Prostate gland (tissue), 2 donors: ENCODE data around the gene ABCC4. TPM values are rescaled to one million over a fixed set of nuclear protein-coding genes. Genes with fewer than 3 reads are reported as not detected.
A peak's percentile ranks its signal among the peaks of the same experiment; 100 is the strongest.

Source experiments
- DNase-seq: peaks from one replicate; pipeline ENCODE4 v3.0.0-alpha.2; 2019; ENCODE audit warnings: low spot score
- H3K27ac ChIP-seq, 2 donors: fragments of 200-600 bp; sonication (generic); 2 replicates each; pipeline ENCODE4 v1.5.1; 2017 to 2019
- H3K27me3 ChIP-seq: fragments of 200-600 bp; sonication (generic); replicated peaks from 2 replicates; pipeline ENCODE4 v1.5.1; 2019; ENCODE audit not compliant: insufficient read depth
- H3K36me3 ChIP-seq, 2 donors: fragments of 200-600 bp; sonication (generic); 1 replicate in 1 of 2; 2 replicates in 1 of 2; pipeline versions ENCODE4 v1.5.1 to v1.8.1; 2017 to 2019
- H3K4me1 ChIP-seq: fragments of 200-600 bp; sonication (generic); replicated peaks from 2 replicates; pipeline ENCODE4 v1.5.1; 2019
- H3K4me3 ChIP-seq, 2 donors: fragments of 200-600 bp; sonication (generic); 2 replicates each; pipeline ENCODE4 v1.5.1; 2017 to 2019
- H3K9me3 ChIP-seq: fragments of 200-600 bp; sonication (generic); 2 replicates; pipeline ENCODE4 v1.5.1; 2017
- POLR2A ChIP-seq: fragments of 450-650 bp; IDR thresholded peaks from one replicate; pipeline ENCODE4 v1.6.1; 2016; ENCODE audit warnings: antibody characterized with exemption, mild to moderate bottlenecking
- POLR2AphosphoS5 ChIP-seq: sonication (generic); formaldehyde crosslinking; IDR thresholded peaks from one replicate; pipeline ENCODE4 v1.6.1; 2017; ENCODE audit warnings: antibody characterized with exemption
- WGBS: methylation state at CpG from one replicate; pipeline ENCODE4 v1.1.5; 2018; 5-methylcytosine and 5-hydroxymethylcytosine counted together
- intact Hi-C: fragments of 100-400 bp; cut with DNase I; formaldehyde crosslinking; loops from one replicate; pipeline ENCODE4 v1.14.2; 2022
- total RNA-seq, 2 donors: library from RNA; depleted of rRNA; stranded (reverse); fragments of >200 nt; gene quantifications; one replicate each; pipeline ENCODE4 v1.1.0, GENCODE V29; 2016
- TF ChIP-seq, protein P1 (sequence below), 4 experiments: fragments of 200-600 bp in 2 of 4; fragments of 450-650 bp in 2 of 4; sonication (generic) in 2 of 4; IDR thresholded peaks; 1 replicate in 3 of 4; 2 replicates in 1 of 4; pipeline ENCODE4 v1.5.1; 2016 to 2019; ENCODE audit warnings: antibody characterized with exemption in 4 of 4, mild to moderate bottlenecking in 2 of 4, moderate library complexity in 2 of 4

Gene ABCC4
- total RNA-seq, 2 donors from 2014 or later, result 33.3 to 48.4 TPM

DNA sequence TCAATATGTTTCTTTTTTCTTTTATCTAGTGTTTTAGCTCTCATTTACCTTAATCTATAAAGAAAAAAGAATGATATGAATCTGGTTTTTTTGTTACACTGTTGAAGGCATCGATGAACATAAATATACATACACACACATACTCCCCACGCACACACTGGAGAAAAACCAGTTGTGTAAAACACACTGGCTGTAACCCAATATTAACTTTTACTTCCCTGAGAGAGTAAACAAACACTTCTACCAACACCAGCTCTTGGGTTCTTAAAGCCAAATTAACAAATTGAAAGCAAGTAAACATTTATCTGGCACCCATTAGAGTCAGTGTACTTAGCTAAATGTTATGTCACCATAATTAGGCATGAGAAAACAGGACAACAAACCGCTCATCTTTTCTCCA is 145.7 kb downstream of the ABCC4 start:
- 40% methylated on average over 3 of the region's 3 CpGs for WGBS
- H3K9me3 ChIP-seq, result no peaks in the 10 kb centered on the region
- no peaks in the 10 kb centered on the region for H3K36me3 ChIP-seq
- no peak overlapping the region for H3K4me3 ChIP-seq
- intact Hi-C loops, result no loop called here
- H3K27me3 ChIP-seq, result no peaks in the 10 kb centered on the region
- H3K27ac ChIP-seq, result no peak overlapping the region
- no peaks in the 10 kb centered on the region for H3K4me1 ChIP-seq
- TF ChIP-seq, protein P1, sequence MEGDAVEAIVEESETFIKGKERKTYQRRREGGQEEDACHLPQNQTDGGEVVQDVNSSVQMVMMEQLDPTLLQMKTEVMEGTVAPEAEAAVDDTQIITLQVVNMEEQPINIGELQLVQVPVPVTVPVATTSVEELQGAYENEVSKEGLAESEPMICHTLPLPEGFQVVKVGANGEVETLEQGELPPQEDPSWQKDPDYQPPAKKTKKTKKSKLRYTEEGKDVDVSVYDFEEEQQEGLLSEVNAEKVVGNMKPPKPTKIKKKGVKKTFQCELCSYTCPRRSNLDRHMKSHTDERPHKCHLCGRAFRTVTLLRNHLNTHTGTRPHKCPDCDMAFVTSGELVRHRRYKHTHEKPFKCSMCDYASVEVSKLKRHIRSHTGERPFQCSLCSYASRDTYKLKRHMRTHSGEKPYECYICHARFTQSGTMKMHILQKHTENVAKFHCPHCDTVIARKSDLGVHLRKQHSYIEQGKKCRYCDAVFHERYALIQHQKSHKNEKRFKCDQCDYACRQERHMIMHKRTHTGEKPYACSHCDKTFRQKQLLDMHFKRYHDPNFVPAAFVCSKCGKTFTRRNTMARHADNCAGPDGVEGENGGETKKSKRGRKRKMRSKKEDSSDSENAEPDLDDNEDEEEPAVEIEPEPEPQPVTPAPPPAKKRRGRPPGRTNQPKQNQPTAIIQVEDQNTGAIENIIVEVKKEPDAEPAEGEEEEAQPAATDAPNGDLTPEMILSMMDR (IDR thresholded peaks at IDR 0.05), result no peak
- TF ChIP-seq POLR2A (no peak), POLR2AphosphoS5 (no peak)
- no peak for DNase-seq

DNA sequence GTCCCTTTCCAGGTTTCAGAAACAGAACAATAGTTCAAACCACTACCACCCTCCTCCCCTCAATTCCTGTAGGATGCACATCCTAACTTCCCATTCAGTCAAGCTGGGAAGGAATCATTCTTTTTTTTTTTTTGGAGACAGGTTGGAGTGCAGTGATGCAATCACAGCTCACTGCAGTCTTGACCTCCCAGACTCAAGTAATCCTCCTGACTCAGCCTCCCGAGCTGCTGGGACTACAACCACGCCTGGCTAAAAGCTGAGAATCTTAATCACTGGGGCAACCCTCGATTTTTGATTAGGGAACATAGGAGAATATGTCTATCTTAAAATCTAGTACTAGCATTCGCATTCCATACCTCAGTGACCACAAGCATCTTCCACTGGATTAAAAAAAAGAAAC is 146.2 kb downstream of the ABCC4 start:
- Histone ChIP-seq H3K4me3 (no peak overlapping the region), H3K36me3 (no peaks in the 10 kb centered on the region), H3K9me3 (no peaks in the 10 kb centered on the region), H3K27ac (peak overlapping the region in 1 of 2 donors; percentile 20), H3K4me1 (no peaks in the 10 kb centered on the region), H3K27me3 (no peaks in the 10 kb centered on the region)
- WGBS, result 75% methylated on average over 4 of the region's 4 CpGs
- no peak for DNase-seq
- intact Hi-C loops, result no loop called here
- no peak for TF ChIP-seq POLR2AphosphoS5

DNA sequence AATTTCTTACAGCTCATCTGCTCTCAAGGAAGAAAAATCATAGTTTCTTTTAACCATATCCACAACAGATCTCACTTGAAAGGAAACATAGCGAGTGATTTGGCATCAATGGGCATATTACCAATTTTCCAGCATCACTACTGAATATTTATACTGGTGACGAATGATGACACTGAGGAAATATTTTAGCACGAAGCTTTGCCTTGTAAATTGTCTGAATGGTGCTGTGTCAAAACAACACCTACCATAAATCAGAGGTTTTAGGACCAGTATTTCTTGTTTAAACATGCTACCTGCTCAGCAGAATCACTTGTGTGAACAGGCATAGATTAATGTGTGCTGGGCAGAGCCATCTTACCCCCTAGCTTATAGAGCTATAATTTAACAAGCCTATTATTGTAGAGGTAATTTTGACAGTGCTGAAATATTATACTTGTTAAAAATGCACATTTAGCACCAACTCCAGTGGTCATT is 146.8 kb downstream of the ABCC4 start:
- WGBS, result 13% methylated on average over 3 of the region's 3 CpGs
- no peaks in the 10 kb centered on the region for H3K4me1 ChIP-seq
- no peaks in the 10 kb centered on the region for H3K27me3 ChIP-seq
- DNase-seq, result peak; percentile 36
- H3K36me3 ChIP-seq, result no peaks in the 10 kb centered on the region
- intact Hi-C loops, result no loop called here
- no peaks in the 10 kb centered on the region for H3K9me3 ChIP-seq
- TF ChIP-seq POLR2AphosphoS5 (peak; percentile 75), POLR2A (no peak)
- TF ChIP-seq, protein P1 (IDR thresholded peaks at IDR 0.05), result peak in 1 of 4 experiments; percentile 26
- no peak overlapping the region for H3K4me3 ChIP-seq
- H3K27ac ChIP-seq, result peak overlapping the region; percentile 20 to 36

DNA sequence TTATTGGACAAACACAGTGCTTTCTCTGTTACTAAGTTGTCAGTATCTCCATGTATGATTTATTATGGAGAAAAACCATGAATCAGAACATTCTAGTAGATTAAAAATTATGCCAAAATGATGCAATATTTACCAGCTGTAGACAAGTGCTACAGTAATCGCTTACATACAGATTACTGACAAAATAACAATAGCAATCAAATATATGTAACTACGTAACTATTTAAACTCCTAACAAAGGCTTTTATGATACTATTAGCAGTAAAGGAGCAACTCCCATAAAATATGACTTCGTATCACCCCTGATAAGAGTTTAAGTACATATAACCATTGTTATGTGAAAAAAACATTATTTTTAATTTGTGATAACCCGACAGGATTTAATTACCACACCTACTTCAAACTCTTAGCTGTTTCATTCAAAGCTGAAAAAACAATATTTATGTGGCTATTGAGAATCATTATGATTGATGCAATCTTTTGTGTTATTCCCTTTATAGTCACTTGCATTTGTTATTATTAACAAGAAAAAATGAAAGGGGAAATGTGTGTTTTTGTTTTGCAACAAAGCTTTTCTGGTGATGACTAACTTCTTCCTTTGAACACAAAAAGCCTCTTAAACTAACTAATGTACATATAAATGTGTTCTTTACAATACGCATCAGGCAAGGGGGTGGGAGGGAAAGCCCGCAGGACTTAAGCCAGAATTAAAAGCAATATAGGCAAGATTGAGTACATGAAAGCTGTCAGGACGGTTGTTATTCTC is 147.4 kb downstream of the ABCC4 start:
- Histone ChIP-seq H3K4me1 (no peaks in the 10 kb centered on the region), H3K36me3 (no peaks in the 10 kb centered on the region), H3K27me3 (no peaks in the 10 kb centered on the region), H3K4me3 (no peak overlapping the region), H3K9me3 (no peaks in the 10 kb centered on the region), H3K27ac (peak overlapping the region; percentile 20 to 36)
- intact Hi-C loops, result no loop called here
- no peak for DNase-seq
- 44% methylated on average over 7 of the region's 7 CpGs for WGBS
- TF ChIP-seq POLR2A (no peak), POLR2AphosphoS5 (no peak)
- TF ChIP-seq, protein P1 (IDR thresholded peaks at IDR 0.05), result no peak

DNA sequence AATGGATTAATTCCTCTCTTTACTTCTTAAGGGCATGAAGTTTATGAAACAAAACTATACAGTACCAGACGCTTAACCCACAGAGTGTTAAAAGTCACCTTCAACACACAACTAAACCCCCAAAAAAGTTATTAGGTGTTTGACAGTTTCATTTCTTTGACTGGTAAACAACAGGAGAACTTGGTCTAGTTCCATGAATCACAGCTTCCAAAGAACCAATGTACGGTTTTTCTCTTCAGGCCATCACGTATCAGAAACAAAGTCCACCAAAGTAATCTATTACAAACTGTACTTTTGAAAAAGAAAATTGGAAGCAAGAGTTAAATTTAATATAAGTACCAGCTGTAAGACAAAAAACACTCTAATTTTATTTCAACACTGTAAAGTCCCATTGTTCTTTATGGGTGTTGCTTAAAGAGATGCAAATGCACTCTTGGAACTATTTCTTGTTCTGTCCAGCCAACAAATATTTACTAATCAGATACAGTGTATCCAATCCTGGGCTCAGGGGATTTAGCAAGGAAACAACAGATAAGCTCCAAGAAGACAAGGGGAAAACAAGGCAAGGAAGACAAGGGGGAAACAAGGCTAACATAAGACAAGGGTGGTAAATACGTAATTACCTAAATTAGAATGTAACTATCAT is 149.2 kb downstream of the ABCC4 start:
- no peak for DNase-seq
- Histone ChIP-seq H3K4me3 (no peak overlapping the region), H3K36me3 (no peaks in the 10 kb centered on the region), H3K9me3 (no peaks in the 10 kb centered on the region), H3K27me3 (no peaks in the 10 kb centered on the region), H3K27ac (no peak overlapping the region), H3K4me1 (no peaks in the 10 kb centered on the region)
- TF ChIP-seq, protein P1 (IDR thresholded peaks at IDR 0.05), result no peak
- TF ChIP-seq POLR2AphosphoS5 (no peak), POLR2A (no peak)
- WGBS, result 70% methylated on average over 4 of the region's 4 CpGs
- intact Hi-C loops, result no loop called here
